Measurements from ENCODE around the gene PHF11.
"Not testable (repeated sequence)": the region's sequence is repeated elsewhere in the genome, so short reads cannot be mapped to it uniquely, and the experiment has no call there.

The PHF11 gene

GRCh38 chr13:49550942-49551644 is 55.3 kb downstream of the PHF11 start:
- DNase-seq: no peak

GRCh38 chr13:49553888-49554287 is 58.1 kb downstream of the PHF11 start:
- no peak for DNase-seq

DNA sequence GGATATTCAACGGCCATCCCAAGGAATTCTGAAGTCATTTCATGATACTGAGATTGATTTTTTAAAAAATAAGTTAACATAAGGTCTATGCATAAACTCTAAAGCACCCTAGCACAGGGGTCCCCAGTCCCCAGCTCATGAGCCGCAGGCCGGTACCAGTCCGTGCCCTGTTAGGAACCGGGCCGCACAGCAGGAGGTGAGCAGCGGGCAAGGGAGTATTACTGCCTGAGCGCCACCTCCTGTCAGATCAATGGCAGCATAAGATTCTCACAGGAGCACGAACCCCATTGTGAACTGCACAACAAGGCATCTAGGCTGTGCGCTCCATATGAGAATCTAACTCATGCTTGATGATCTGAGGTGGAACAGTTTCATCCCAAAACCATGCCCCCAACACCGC is 58.6 kb downstream of the PHF11 start:
- DNase-seq: no peak

DNA sequence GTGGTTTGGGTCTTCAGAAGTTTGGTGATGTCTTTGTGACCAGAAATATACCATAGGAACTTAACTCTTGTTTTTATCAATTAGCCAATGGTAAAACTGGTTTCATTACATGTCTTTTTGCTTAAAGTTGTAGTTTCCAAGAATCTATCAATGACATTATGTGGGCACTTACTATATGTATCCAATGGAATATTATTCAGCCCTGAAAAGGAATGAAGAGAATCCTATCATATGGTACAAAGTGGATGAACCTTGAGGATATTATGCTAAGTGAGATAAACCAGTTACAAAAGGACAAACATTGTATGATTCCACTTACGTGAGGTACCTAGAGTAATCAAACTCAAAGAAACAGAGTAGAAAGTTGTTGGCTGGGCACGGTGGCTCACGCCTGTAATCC is 63.3 kb downstream of the PHF11 start:
- no peak for DNase-seq

GRCh38 chr13:49560270-49561061 is 64.7 kb downstream of the PHF11 start:
- no peak for DNase-seq

GRCh38 chr13:49561062-49561410 is 65.3 kb downstream of the PHF11 start:
- no peak for DNase-seq

DNA sequence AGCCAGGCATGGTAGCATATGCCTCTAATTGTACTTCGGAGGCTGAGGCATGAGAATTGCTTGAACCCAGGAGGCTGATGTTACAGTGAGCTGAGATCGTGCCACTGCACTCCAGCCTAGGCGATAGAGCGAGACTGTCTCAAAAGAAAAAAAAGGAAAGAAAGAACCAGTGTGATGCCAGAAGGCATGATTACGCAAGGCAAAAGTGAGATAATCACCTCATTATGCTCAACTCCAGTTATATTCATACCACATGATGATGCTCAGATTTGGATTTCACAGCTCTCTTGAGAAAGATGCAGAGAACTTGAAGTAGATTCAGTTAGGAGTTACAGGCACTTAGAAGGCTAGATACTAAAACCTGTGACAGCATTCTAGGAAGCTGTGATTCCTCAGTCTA is 67.8 kb downstream of the PHF11 start:
- DNase-seq: no peak

GRCh38 chr13:49565461-49565860 is 69.7 kb downstream of the PHF11 start:
- not testable (repeated sequence) for DNase-seq

GRCh38 chr13:49566461-49566860 is 70.7 kb downstream of the PHF11 start:
- no peak for DNase-seq

DNA sequence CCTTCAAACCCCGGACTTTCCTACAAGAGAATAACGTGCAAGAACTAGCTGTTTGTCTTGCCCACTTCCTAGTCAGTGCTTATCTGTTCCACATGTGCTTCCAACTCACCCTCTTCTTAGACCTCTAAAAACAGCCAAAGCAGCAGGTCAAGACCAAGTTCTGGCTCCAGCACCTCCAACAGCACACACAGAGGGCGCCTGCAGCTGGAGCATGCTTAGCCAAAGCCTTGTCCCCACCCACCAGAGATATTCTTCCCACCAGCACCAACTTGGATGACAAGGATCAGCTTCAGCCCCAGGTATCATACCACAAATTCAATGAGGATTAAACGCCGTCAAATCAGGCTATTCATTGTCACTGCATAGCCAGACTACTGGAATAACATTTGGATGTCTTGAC is 71.7 kb downstream of the PHF11 start:
- no peak for DNase-seq

DNA sequence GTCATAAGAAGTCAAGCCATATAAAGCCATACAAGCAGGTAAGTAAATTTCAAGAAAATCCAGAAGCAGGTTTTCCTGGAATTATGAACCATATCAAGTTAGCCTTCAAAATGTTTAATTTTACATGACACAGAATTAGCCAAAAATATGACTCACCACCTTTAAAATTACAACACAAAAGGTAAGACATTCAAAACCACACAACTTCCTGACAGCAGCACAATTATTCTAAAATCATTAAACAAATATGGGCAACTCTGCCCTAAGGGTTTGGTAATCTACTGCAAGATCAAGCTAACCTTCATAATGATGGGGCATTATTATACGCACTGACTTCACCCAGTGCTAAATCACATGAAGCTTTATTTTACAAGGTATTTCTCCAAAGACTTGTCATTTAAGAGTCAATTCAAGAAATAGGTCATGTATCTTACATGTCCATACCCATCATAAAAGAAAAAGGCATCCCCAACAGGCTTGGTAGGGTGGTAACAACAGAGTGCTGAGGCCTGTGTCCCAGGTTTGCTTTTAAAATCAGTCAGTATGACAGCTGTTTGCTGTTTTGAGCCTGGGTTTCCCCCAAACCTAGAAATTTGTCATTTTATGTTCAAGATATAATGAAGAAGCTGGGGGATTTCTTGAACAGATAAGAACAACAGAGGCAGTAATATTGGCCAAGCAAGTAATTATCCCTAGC is 74.4 kb downstream of the PHF11 start:
- no peak for DNase-seq

GRCh38 chr13:49571299-49572240 is 75.8 kb downstream of the PHF11 start:
- DNase-seq: no peak

Data from activated CD4-positive, alpha-beta T cell treated with anti-CD3 and anti-CD28 coated beads, Interleukin-2, amount 50 U/mL, for 1 hour (primary cell).